Adrenal gland (tissue), 12 donors: Measurements from ENCODE around the gene UPK1A. TPM values are rescaled to one million over a fixed set of nuclear protein-coding genes. Genes with fewer than 3 reads are reported as not detected.

Experiments used
- DNase-seq, 7 donors: peaks; one replicate each; pipeline ENCODE4 v3.0.0-alpha.2; 2019 to 2020
- H3K27ac ChIP-seq, 5 donors: fragments of 200-600 bp; sonication (generic) in 4 of 5; 1 replicate in 3 of 5; 2 replicates in 2 of 5; pipeline versions ENCODE4 v1.5.1 to v1.8.0; 2016 to 2020; ENCODE audit warnings: mild to moderate bottlenecking in 1 of 5
- H3K27me3 ChIP-seq: fragments of 200-600 bp; 2 replicates; pipeline ENCODE4 v1.8.0; 2021
- H3K36me3 ChIP-seq, 2 donors: fragments of 200-600 bp; replicated peaks in 1 of 2; 1 replicate in 1 of 2; 2 replicates in 1 of 2; pipeline versions ENCODE4 v1.5.1 to v1.8.0; 2018 to 2022
- H3K4me1 ChIP-seq, 2 donors: fragments of 200-600 bp; replicated peaks in 1 of 2; 1 replicate in 1 of 2; 2 replicates in 1 of 2; pipeline versions ENCODE4 v1.5.1 to v1.8.0; 2018 to 2021
- H3K4me3 ChIP-seq, 4 donors: fragments of 200-600 bp; sonication (generic) in 3 of 4; one replicate each; pipeline ENCODE4 v1.5.1; 2016 to 2018
- H3K9me3 ChIP-seq, 3 donors: fragments of 200-600 bp; sonication (generic) in 1 of 3; replicated peaks in 1 of 3; 1 replicate in 2 of 3; 2 replicates in 1 of 3; pipeline versions ENCODE4 v1.5.1 to v1.8.0; 2016 to 2021
- CTCF ChIP-seq, 6 experiments: fragments of 450-650 bp in 4 of 6; fragments of 200-600 bp in 2 of 6; sonication (generic) in 1 of 6; IDR thresholded peaks; 1 replicate in 5 of 6; 2 replicates in 1 of 6; pipeline versions ENCODE4 v1.5.1 to v1.8.0; 2016 to 2021; ENCODE audit warnings: antibody characterized with exemption in 6 of 6, mild to moderate bottlenecking in 2 of 6, moderate library complexity in 1 of 6
- POLR2A ChIP-seq, 2 donors: fragments of 450-650 bp; IDR thresholded peaks; one replicate each; pipeline ENCODE4 v1.6.1; 2017; ENCODE audit warnings: antibody characterized with exemption in 2 of 2, mild to moderate bottlenecking in 2 of 2, moderate library complexity in 1 of 2
- WGBS, 4 donors: extraction: QIAGEN DNeasy Blood & Tissue Kit in 2 of 4; methylation state at CpG; one replicate each; pipeline versions ENCODE4 v1.1.5 to v1.1.7; 2013 to 2017; 5-methylcytosine and 5-hydroxymethylcytosine counted together
- intact Hi-C, 2 donors: fragments of 100-400 bp; cut with DNase I; formaldehyde crosslinking; loops; one replicate each; pipeline versions ENCODE4 v1.14.1 to v1.15.0; 2022 to 2023
- polyA plus RNA-seq, 3 donors: library from polyadenylated mRNA; stranded (reverse); fragments of 200-250 nt in 2 of 3; fragments of 350-450 nt in 1 of 3; fragmentation: Illumina TruSeq in 1 of 3; extraction: RNeasy Lipid Tissue Mini Kit (QIAGEN cat#74804) in 1 of 3; gene quantifications; one replicate each; pipeline ENCODE4 v1.2.3, GENCODE V29; 2013 to 2014
- total RNA-seq, 9 donors: library from RNA; depleted of rRNA in 4 of 9; stranded (reverse); fragments of >200 nt in 4 of 9; fragments of 120-200 nt in 1 of 9; fragmentation: NEBNext Ultra II Directional in 1 of 9; extraction: Animal tissue kit (Norgen Biotek cat#: 25700) in 1 of 9; gene quantifications; one replicate each; pipeline versions ENCODE4 v1.1.0 to v1.2.4, GENCODE V29; 2013 to 2023
- donor health status: healthy with polysubstance abuse.
- donor health status: Bipolar disorder and iron deficiency.
- donor health status: DM: yes; HTN: yes; CAD: no.
- donor health status: DM: no; HTN: no; CAD: no.
- donor health status: DM: no; HTN: no; CAD: no.
- donor health status: DM: yes; HTN: yes; CAD: no.

The UPK1A gene
- total and polyA plus RNA-seq, 12 donors, result 1.2 TPM; not detected in 11

- peak in 2 of 7 donors; percentile 5 to 26 for DNase-seq
- intact Hi-C loops, result no loop called here
- H3K27me3 ChIP-seq, result no peaks in the 10 kb centered on the region
- WGBS, 4 donors, result 89 to 94% (median 91%) methylated on average over 5 to 12 of the region's 12 CpGs
- peaks cover 0 to 96% of the 10 kb centered on the region in 2 donors for H3K36me3 ChIP-seq
- peaks cover under 1 to 6% of the 10 kb centered on the region in 2 donors for H3K4me1 ChIP-seq
- no peaks in the 10 kb centered on the region for H3K9me3 ChIP-seq
- H3K27ac ChIP-seq, result no peak overlapping the region
- TF ChIP-seq CTCF (IDR thresholded peaks at IDR 0.05), result no peak
- H3K4me3 ChIP-seq, result no peak overlapping the region
Measured at GRCh38 chr19:35724560-35724959, 58.2 kb downstream of the UPK1A start.

- Histone ChIP-seq H3K4me3 (no peak overlapping the region), H3K4me1 (no peaks in the 10 kb centered on the region), H3K27me3 (no peaks in the 10 kb centered on the region), H3K36me3 (peaks cover 0 to 98% of the 10 kb centered on the region in 2 donors), H3K9me3 (no peaks in the 10 kb centered on the region), H3K27ac (no peak overlapping the region)
- WGBS, 4 donors, result 92 to 95% (median 93%) methylated on average over 8 to 23 of the region's 23 CpGs
- TF ChIP-seq POLR2A (IDR thresholded peaks at IDR 0.05) (no peak), CTCF (IDR thresholded peaks at IDR 0.05) (no peak)
- intact Hi-C loops, result no loop called here
- DNase-seq, result peak in 1 of 7 donors; percentile 6
Measured at GRCh38 chr19:35725216-35725861, 59.0 kb downstream of the UPK1A start.

- Histone ChIP-seq H3K36me3 (peaks cover 0 to 100% of the 10 kb centered on the region in 2 donors), H3K27me3 (no peaks in the 10 kb centered on the region), H3K4me3 (no peak overlapping the region), H3K27ac (no peak overlapping the region), H3K4me1 (no peaks in the 10 kb centered on the region), H3K9me3 (no peaks in the 10 kb centered on the region)
- no peak for DNase-seq
- TF ChIP-seq POLR2A (IDR thresholded peaks at IDR 0.05) (no peak), CTCF (IDR thresholded peaks at IDR 0.05) (no peak)
- WGBS, 4 donors, result 90 to 95% (median 94%) methylated on average over 7 to 25 of the region's 25 CpGs
- intact Hi-C loops, result no loop called here
Measured at GRCh38 chr19:35727053-35727955, 61.0 kb downstream of the UPK1A start.

Other genes with a start within 250 kb of the UPK1A start
- gene FFAR2, start 218.3 kb upstream of the UPK1A start, total RNA-seq, result under 1 TPM in 3 of 9 donors, not detected in 6; 0.11 to 0.52 (median 0.29) TPM
- gene FFAR2, start 218.3 kb upstream of the UPK1A start, polyA plus RNA-seq, result under 1 TPM; 0.33 to 0.88 (median 0.40) TPM
- not detected for gene KRTDAP, start 176.1 kb upstream of the UPK1A start, total RNA-seq
- gene KRTDAP, start 176.1 kb upstream of the UPK1A start, polyA plus RNA-seq, result not detected
- 10 to 100 TPM in 5 of 9 donors, 1 to 10 TPM in 4; 2.7 to 39.4 (median 17.1) TPM for gene DMKN, start 152.9 kb upstream of the UPK1A start, total RNA-seq
- gene DMKN, start 152.9 kb upstream of the UPK1A start, polyA plus RNA-seq, result 10 to 100 TPM; 29.3 to 70.5 (median 63.2) TPM
- not detected for gene SBSN, start 138.2 kb upstream of the UPK1A start, total RNA-seq
- gene SBSN, start 138.2 kb upstream of the UPK1A start, polyA plus RNA-seq, result under 1 TPM in 1 of 3 donors, not detected in 2; 0.77 TPM
- not detected for gene GAPDHS, start 133.1 kb upstream of the UPK1A start, total RNA-seq
- not detected for gene GAPDHS, start 133.1 kb upstream of the UPK1A start, polyA plus RNA-seq
- gene TMEM147, start 120.9 kb upstream of the UPK1A start, total RNA-seq, result 100 to 1,000 TPM; 139 to 261 (median 173) TPM
- 100 to 1,000 TPM in 2 of 3 donors, 10 to 100 TPM in 1; 86.5 to 215 (median 188) TPM for gene TMEM147, start 120.9 kb upstream of the UPK1A start, polyA plus RNA-seq
- 10 to 100 TPM in 3 of 9 donors, 1 to 10 TPM in 6; 2.2 to 60.4 (median 7.3) TPM for gene ATP4A, start 102.9 kb upstream of the UPK1A start, total RNA-seq
- 10 to 100 TPM in 1 of 3 donors, 1 to 10 TPM in 2; 6.5 to 63.5 (median 7.6) TPM for gene ATP4A, start 102.9 kb upstream of the UPK1A start, polyA plus RNA-seq
- under 1 TPM in 2 of 9 donors, not detected in 7; 0.61 to 0.81 TPM for gene PMIS2, start 80.3 kb upstream of the UPK1A start, total RNA-seq
- gene PMIS2, start 80.3 kb upstream of the UPK1A start, polyA plus RNA-seq, result not detected
- gene HAUS5, start 53.8 kb upstream of the UPK1A start, total RNA-seq, result 10 to 100 TPM in 5 of 9 donors, 1 to 10 TPM in 4; 6.2 to 22.4 (median 10.3) TPM
- 10 to 100 TPM in 2 of 3 donors, 1 to 10 TPM in 1; 5.2 to 38.2 (median 20.7) TPM for gene HAUS5, start 53.8 kb upstream of the UPK1A start, polyA plus RNA-seq
- gene RBM42, start 37.5 kb upstream of the UPK1A start, total RNA-seq, result 10 to 100 TPM; 42.6 to 92.9 (median 74.6) TPM
- gene RBM42, start 37.5 kb upstream of the UPK1A start, polyA plus RNA-seq, result 100 to 1,000 TPM in 1 of 3 donors, 10 to 100 TPM in 2; 23.9 to 107 (median 80.7) TPM
- 1 to 10 TPM in 6 of 9 donors, under 1 TPM in 1, not detected in 2; 0.96 to 2.6 (median 2.1) TPM for gene ETV2, start 24.8 kb upstream of the UPK1A start, total RNA-seq
- gene ETV2, start 24.8 kb upstream of the UPK1A start, polyA plus RNA-seq, result 1 to 10 TPM in 2 of 3 donors, under 1 TPM in 1; 0.38 to 5.3 (median 5.0) TPM
- gene COX6B1, start 18.2 kb upstream of the UPK1A start, total RNA-seq, result 100 to 1,000 TPM; 289 to 694 (median 493) TPM
- gene COX6B1, start 18.2 kb upstream of the UPK1A start, polyA plus RNA-seq, result 1,000 to 10,000 TPM in 2 of 3 donors, 100 to 1,000 TPM in 1; 626 to 1,985 (median 1,187) TPM
- under 1 TPM in 1 of 9 donors, not detected in 8; 0.38 TPM for gene ZBTB32, start 38.0 kb downstream of the UPK1A start, total RNA-seq
- under 1 TPM in 2 of 3 donors, not detected in 1; 0.27 to 0.40 TPM for gene ZBTB32, start 38.0 kb downstream of the UPK1A start, polyA plus RNA-seq
- 10 to 100 TPM in 8 of 9 donors, 1 to 10 TPM in 1; 6.6 to 41.8 (median 19.8) TPM for gene KMT2B, start 51.5 kb downstream of the UPK1A start, total RNA-seq
- 10 to 100 TPM; 10.1 to 97.3 (median 70.3) TPM for gene KMT2B, start 51.5 kb downstream of the UPK1A start, polyA plus RNA-seq
- gene IGFLR1, start 75.9 kb downstream of the UPK1A start, total RNA-seq, result 10 to 100 TPM in 6 of 9 donors, 1 to 10 TPM in 3; 4.9 to 35.3 (median 13.8) TPM
- gene IGFLR1, start 75.9 kb downstream of the UPK1A start, polyA plus RNA-seq, result 10 to 100 TPM in 2 of 3 donors, 1 to 10 TPM in 1; 5.3 to 32.3 (median 21.5) TPM
- 10 to 100 TPM; 14.8 to 55.0 (median 32.7) TPM for gene U2AF1L4, start 78.9 kb downstream of the UPK1A start, total RNA-seq
- 100 to 1,000 TPM in 2 of 3 donors, 10 to 100 TPM in 1; 30.3 to 255 (median 104) TPM for gene U2AF1L4, start 78.9 kb downstream of the UPK1A start, polyA plus RNA-seq
- 100 to 1,000 TPM in 1 of 9 donors, 10 to 100 TPM in 8; 29.5 to 149 (median 71.0) TPM for gene PSENEN, start 79.1 kb downstream of the UPK1A start, total RNA-seq
- gene PSENEN, start 79.1 kb downstream of the UPK1A start, polyA plus RNA-seq, result 100 to 1,000 TPM in 2 of 3 donors, 10 to 100 TPM in 1; 93.1 to 230 (median 174) TPM
- gene LIN37, start 82.1 kb downstream of the UPK1A start, total RNA-seq, result 10 to 100 TPM in 8 of 9 donors, 1 to 10 TPM in 1; 6.0 to 28.2 (median 12.5) TPM
- gene LIN37, start 82.1 kb downstream of the UPK1A start, polyA plus RNA-seq, result 100 to 1,000 TPM in 1 of 3 donors, 10 to 100 TPM in 2; 11.3 to 137 (median 75.9) TPM
- gene HSPB6, start 90.5 kb downstream of the UPK1A start, total RNA-seq, result 100 to 1,000 TPM in 7 of 9 donors, 10 to 100 TPM in 2; 21.1 to 431 (median 164) TPM
- gene HSPB6, start 90.5 kb downstream of the UPK1A start, polyA plus RNA-seq, result 100 to 1,000 TPM; 524 to 932 (median 718) TPM
- gene PROSER3, start 91.7 kb downstream of the UPK1A start, total RNA-seq, result 10 to 100 TPM in 5 of 9 donors, 1 to 10 TPM in 4; 4.4 to 18.5 (median 10.2) TPM
- 10 to 100 TPM in 2 of 3 donors, 1 to 10 TPM in 1; 7.0 to 27.3 (median 14.7) TPM for gene PROSER3, start 91.7 kb downstream of the UPK1A start, polyA plus RNA-seq
- 10 to 100 TPM in 3 of 9 donors, 1 to 10 TPM in 5, under 1 TPM in 1; 0.54 to 30.9 (median 5.4) TPM for gene ARHGAP33, start 109.0 kb downstream of the UPK1A start, total RNA-seq
- 10 to 100 TPM in 2 of 3 donors, 1 to 10 TPM in 1; 1.2 to 90.3 (median 27.9) TPM for gene ARHGAP33, start 109.0 kb downstream of the UPK1A start, polyA plus RNA-seq
- gene PRODH2, start 146.3 kb downstream of the UPK1A start, total RNA-seq, result under 1 TPM in 1 of 9 donors, not detected in 8; 0.46 TPM
- gene PRODH2, start 146.3 kb downstream of the UPK1A start, polyA plus RNA-seq, result under 1 TPM in 1 of 3 donors, not detected in 2; 0.07 TPM
- gene NPHS1, start 186.0 kb downstream of the UPK1A start, total RNA-seq, result under 1 TPM in 1 of 9 donors, not detected in 8; 0.31 TPM
- gene NPHS1, start 186.0 kb downstream of the UPK1A start, polyA plus RNA-seq, result not detected
- under 1 TPM in 4 of 9 donors, not detected in 5; 0.06 to 0.32 (median 0.11) TPM for gene KIRREL2, start 190.4 kb downstream of the UPK1A start, total RNA-seq
- gene KIRREL2, start 190.4 kb downstream of the UPK1A start, polyA plus RNA-seq, result under 1 TPM; 0.03 to 0.24 (median 0.15) TPM
- gene APLP1, start 202.1 kb downstream of the UPK1A start, total RNA-seq, result 10 to 100 TPM in 4 of 9 donors, 1 to 10 TPM in 5; 1.0 to 68.7 (median 8.6) TPM
- gene APLP1, start 202.1 kb downstream of the UPK1A start, polyA plus RNA-seq, result 100 to 1,000 TPM in 1 of 3 donors, 10 to 100 TPM in 2; 77.4 to 278 (median 89.7) TPM
- 10 to 100 TPM in 2 of 9 donors, 1 to 10 TPM in 7; 1.7 to 10.8 (median 6.7) TPM for gene NFKBID, start 234.0 kb downstream of the UPK1A start, total RNA-seq
- gene NFKBID, start 234.0 kb downstream of the UPK1A start, polyA plus RNA-seq, result 10 to 100 TPM in 2 of 3 donors, 1 to 10 TPM in 1; 1.5 to 18.9 (median 14.7) TPM
- 10 to 100 TPM in 5 of 9 donors, 1 to 10 TPM in 3, not detected in 1; 3.1 to 24.3 (median 10.3) TPM for gene HCST, start 236.0 kb downstream of the UPK1A start, total RNA-seq
- gene HCST, start 236.0 kb downstream of the UPK1A start, polyA plus RNA-seq, result 10 to 100 TPM in 2 of 3 donors, 1 to 10 TPM in 1; 2.8 to 97.2 (median 41.4) TPM
- gene TYROBP, start 241.8 kb downstream of the UPK1A start, total RNA-seq, result 100 to 1,000 TPM in 7 of 9 donors, 10 to 100 TPM in 2; 11.8 to 323 (median 138) TPM
- 100 to 1,000 TPM in 2 of 3 donors, 10 to 100 TPM in 1; 83.9 to 291 (median 290) TPM for gene TYROBP, start 241.8 kb downstream of the UPK1A start, polyA plus RNA-seq